Mesenchymal stem cell (in vitro differentiated cells and primary cell): ENCODE results near the gene EXOC3L1.

ENCODE experiments used
- DNase-seq: peaks from one replicate; pipeline ENCODE4 v3.0.0-alpha.2; 2013
- H2AFZ ChIP-seq: one replicate; pipeline ENCODE4 v1.6.1; 2013; ENCODE audit warnings: low read depth, mild to moderate bottlenecking, control low read depth, inconsistent platforms, low read length, moderate library complexity
- H2AK5ac ChIP-seq: 2 replicates; pipeline ENCODE4 v1.6.1; 2013; ENCODE audit warnings: low read length, moderate library complexity, mild to moderate bottlenecking, inconsistent platforms; ENCODE audit not compliant: severe bottlenecking
- H2BK120ac ChIP-seq: one replicate; pipeline ENCODE4 v1.6.1; 2013; ENCODE audit warnings: low read depth, mild to moderate bottlenecking, inconsistent platforms, low read length, moderate library complexity
- H2BK12ac ChIP-seq, 2 experiments: one replicate each; pipeline ENCODE4 v1.6.1; 2013; ENCODE audit warnings: inconsistent platforms in 2 of 2, low read length in 2 of 2, mild to moderate bottlenecking in 2 of 2, moderate library complexity in 2 of 2, control low read depth in 1 of 2
- H2BK15ac ChIP-seq: one replicate; pipeline ENCODE4 v1.6.1; 2013; ENCODE audit warnings: mild to moderate bottlenecking, low read depth, inconsistent platforms; ENCODE audit not compliant: poor library complexity, severe bottlenecking
- H2BK5ac ChIP-seq: 2 replicates; pipeline ENCODE4 v1.6.1; 2013; ENCODE audit warnings: low read depth, mild to moderate bottlenecking, low read length, control low read depth, inconsistent platforms; ENCODE audit not compliant: poor library complexity, severe bottlenecking
- H3K14ac ChIP-seq, 2 experiments: one replicate each; pipeline ENCODE4 v1.6.1; 2013; ENCODE audit warnings: inconsistent platforms in 2 of 2, low read length in 2 of 2, control low read depth in 1 of 2, mild to moderate bottlenecking in 1 of 2, moderate library complexity in 1 of 2
- H3K18ac ChIP-seq, 2 experiments: one replicate each; pipeline ENCODE4 v1.6.1; 2013; ENCODE audit warnings: inconsistent platforms in 2 of 2, low read length in 2 of 2, control low read depth in 1 of 2, low read depth in 1 of 2, mild to moderate bottlenecking in 1 of 2
- H3K23ac ChIP-seq, 2 experiments: one replicate each; pipeline ENCODE4 v1.6.1; 2013; ENCODE audit warnings: inconsistent platforms in 2 of 2, low read length in 2 of 2, mild to moderate bottlenecking in 2 of 2, moderate library complexity in 2 of 2, control low read depth in 1 of 2
- H3K27ac ChIP-seq: 2 replicates; pipeline ENCODE4 v1.5.1; 2013; ENCODE audit warnings: mild to moderate bottlenecking, moderate library complexity, low read length, control low read depth, inconsistent platforms; ENCODE audit not compliant: poor library complexity, severe bottlenecking
- H3K27me3 ChIP-seq, 2 experiments: 2 replicates each; pipeline versions ENCODE4 v1.6.1 to v1.7.0; 2013; ENCODE audit warnings: low read length in 2 of 2, mild to moderate bottlenecking in 2 of 2, moderate library complexity in 2 of 2, control low read depth in 1 of 2, inconsistent platforms in 1 of 2; ENCODE audit not compliant: control insufficient read depth in 1 of 2, insufficient read depth in 1 of 2
- H3K36me3 ChIP-seq, 2 experiments: 2 replicates each; pipeline versions ENCODE4 v1.6.1 to v1.7.0; 2013; ENCODE audit warnings: low read length in 2 of 2, control low read depth in 1 of 2, inconsistent platforms in 1 of 2, low read depth in 1 of 2, mild to moderate bottlenecking in 1 of 2; ENCODE audit not compliant: insufficient read depth in 2 of 2, control insufficient read depth in 1 of 2
- H3K4ac ChIP-seq, 2 experiments: one replicate each; pipeline ENCODE4 v1.6.1; 2013; ENCODE audit warnings: inconsistent platforms in 2 of 2, low read length in 2 of 2, mild to moderate bottlenecking in 2 of 2, moderate library complexity in 2 of 2, control low read depth in 1 of 2, low read depth in 1 of 2
- H3K4me1 ChIP-seq: 2 replicates; pipeline ENCODE4 v1.6.1; 2013; ENCODE audit warnings: low read depth, low read length, control low read depth; ENCODE audit not compliant: control insufficient read depth, insufficient read depth
- H3K4me2 ChIP-seq: 2 replicates; pipeline ENCODE4 v1.6.1; 2013; ENCODE audit warnings: low read length, mild to moderate bottlenecking, inconsistent platforms; ENCODE audit not compliant: poor library complexity, severe bottlenecking
- H3K4me3 ChIP-seq, 2 experiments: 2 replicates each; pipeline versions ENCODE4 v1.5.1 to v1.7.0; 2013; ENCODE audit warnings: low read length in 2 of 2, mild to moderate bottlenecking in 2 of 2, control low read depth in 1 of 2, low read depth in 1 of 2; ENCODE audit not compliant: insufficient read depth in 1 of 2
- H3K79me1 ChIP-seq: replicated peaks from 2 replicates; pipeline ENCODE4 v1.6.1; 2013; ENCODE audit warnings: mild to moderate bottlenecking, control low read depth, low read length, inconsistent platforms; ENCODE audit not compliant: poor library complexity, severe bottlenecking
- H3K9ac ChIP-seq: 2 replicates; pipeline ENCODE4 v1.7.0; 2013; ENCODE audit warnings: mild to moderate bottlenecking, low read length, moderate library complexity
- H3K9me3 ChIP-seq: 2 replicates; pipeline ENCODE4 v1.7.0; 2013; ENCODE audit warnings: mild to moderate bottlenecking, low read length; ENCODE audit not compliant: control insufficient read depth
- H4K8ac ChIP-seq: one replicate; pipeline ENCODE4 v1.6.1; 2013; ENCODE audit warnings: inconsistent platforms, mild to moderate bottlenecking, low read length, moderate library complexity
- H4K91ac ChIP-seq: one replicate; pipeline ENCODE4 v1.6.1; 2013; ENCODE audit warnings: mild to moderate bottlenecking, low read length, inconsistent platforms
- WGBS: methylation state at CpG from one replicate; pipeline ENCODE4 v1.1.7; 2013; ENCODE audit warnings: mixed read lengths; 5-methylcytosine and 5-hydroxymethylcytosine counted together

The EXOC3L1 gene

GRCh38 chr16:67206129-67206837, 16.3 kb upstream of the EXOC3L1 start:
- H3K79me1 ChIP-seq: peaks cover 1% of the 10 kb centered on the region
- no peak overlapping the region for H2BK5ac ChIP-seq
- DNase-seq: no peak
- no peak overlapping the region for H3K4me3 ChIP-seq
- no peak overlapping the region for H4K91ac ChIP-seq
- no peak overlapping the region for H2AK5ac ChIP-seq
- H2BK15ac ChIP-seq: no peak overlapping the region
- no peak overlapping the region for H2BK12ac ChIP-seq
- H3K4me2 ChIP-seq: no peak overlapping the region
- peaks cover 23% of the 10 kb centered on the region for H3K4me1 ChIP-seq
- H4K8ac ChIP-seq: no peak overlapping the region
- H3K27me3 ChIP-seq: no peaks in the 10 kb centered on the region
- no peak overlapping the region for H3K27ac ChIP-seq
- 97% methylated on average over 8 of the region's 8 CpGs for WGBS
- H3K36me3 ChIP-seq: peaks cover 16 to 50% of the 10 kb centered on the region in 2 experiments
- no peak overlapping the region for H2AFZ ChIP-seq
- no peaks in the 10 kb centered on the region for H3K9me3 ChIP-seq
- no peak overlapping the region for H3K4ac ChIP-seq
- H3K14ac ChIP-seq: no peak overlapping the region
- H3K18ac ChIP-seq: no peak overlapping the region
- no peak overlapping the region for H3K23ac ChIP-seq
- H2BK120ac ChIP-seq: no peak overlapping the region
- H3K9ac ChIP-seq: no peak overlapping the region

GRCh38 chr16:67204076-67204475, 14.1 kb upstream of the EXOC3L1 start:
- no peak overlapping the region for H3K4me2 ChIP-seq
- H2BK120ac ChIP-seq: no peak overlapping the region
- no peak overlapping the region for H3K18ac ChIP-seq
- H3K9ac ChIP-seq: no peak overlapping the region
- peaks cover 3 to 56% of the 10 kb centered on the region in 2 experiments for H3K36me3 ChIP-seq
- H3K4me1 ChIP-seq: peaks cover 25% of the 10 kb centered on the region
- H4K8ac ChIP-seq: no peak overlapping the region
- H2AFZ ChIP-seq: no peak overlapping the region
- H4K91ac ChIP-seq: no peak overlapping the region
- H2BK12ac ChIP-seq: no peak overlapping the region
- WGBS: 94% methylated on average over 4 of the region's 4 CpGs
- H2BK5ac ChIP-seq: no peak overlapping the region
- no peak overlapping the region for H3K23ac ChIP-seq
- no peaks in the 10 kb centered on the region for H3K9me3 ChIP-seq
- H3K14ac ChIP-seq: no peak overlapping the region
- H3K4ac ChIP-seq: no peak overlapping the region
- no peak overlapping the region for H2BK15ac ChIP-seq
- DNase-seq: no peak
- no peak overlapping the region for H2AK5ac ChIP-seq
- H3K79me1 ChIP-seq: peaks cover 7% of the 10 kb centered on the region
- no peak overlapping the region for H3K27ac ChIP-seq
- no peak overlapping the region for H3K4me3 ChIP-seq
- H3K27me3 ChIP-seq: no peaks in the 10 kb centered on the region

GRCh38 chr16:67202956-67203493, 13.1 kb upstream of the EXOC3L1 start:
- no peak overlapping the region for H3K4ac ChIP-seq
- H2BK5ac ChIP-seq: no peak overlapping the region
- WGBS: 95% methylated on average over 23 of the region's 23 CpGs

DNA sequence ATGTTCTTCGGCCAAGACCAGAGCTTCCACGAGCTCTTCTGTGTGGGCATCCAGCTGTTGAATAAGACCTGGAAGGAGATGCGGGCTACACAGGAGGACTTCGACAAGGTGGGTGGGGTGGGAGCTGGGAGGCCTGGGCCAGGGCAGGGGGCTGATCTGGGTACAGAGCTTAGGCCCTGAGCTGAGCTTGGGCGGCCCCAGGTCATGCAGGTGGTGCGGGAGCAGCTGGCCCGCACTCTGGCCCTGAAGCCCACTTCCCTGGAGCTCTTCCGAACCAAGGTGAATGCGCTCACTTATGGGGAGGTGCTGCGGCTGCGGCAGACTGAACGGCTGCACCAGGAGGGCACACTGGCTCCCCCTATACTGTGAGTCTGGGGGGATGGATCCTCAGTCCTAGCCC, 12.5 kb upstream of the EXOC3L1 start:
- H3K9ac ChIP-seq: no peak overlapping the region
- H3K4ac ChIP-seq: no peak overlapping the region
- H3K36me3 ChIP-seq: peaks cover 17 to 71% of the 10 kb centered on the region in 2 experiments
- no peak for DNase-seq
- peaks cover 26% of the 10 kb centered on the region for H3K4me1 ChIP-seq
- H3K14ac ChIP-seq: no peak overlapping the region
- 97% methylated on average over 12 of the region's 12 CpGs for WGBS
- H2BK12ac ChIP-seq: no peak overlapping the region
- no peaks in the 10 kb centered on the region for H3K9me3 ChIP-seq
- H2BK5ac ChIP-seq: no peak overlapping the region
- no peak overlapping the region for H2AFZ ChIP-seq
- H2BK120ac ChIP-seq: no peak overlapping the region
- H3K79me1 ChIP-seq: peaks cover 13% of the 10 kb centered on the region
- no peak overlapping the region for H3K27ac ChIP-seq
- no peaks in the 10 kb centered on the region for H3K27me3 ChIP-seq
- no peak overlapping the region for H4K91ac ChIP-seq
- no peak overlapping the region for H2BK15ac ChIP-seq
- H4K8ac ChIP-seq: no peak overlapping the region
- no peak overlapping the region for H3K4me3 ChIP-seq
- H2AK5ac ChIP-seq: no peak overlapping the region
- H3K18ac ChIP-seq: no peak overlapping the region
- H3K23ac ChIP-seq: no peak overlapping the region
- H3K4me2 ChIP-seq: no peak overlapping the region

More at GRCh38 chr16:67202956-67203493, 13.1 kb upstream of the EXOC3L1 start:
- Histone ChIP-seq H3K14ac (no peak overlapping the region), H3K9me3 (no peaks in the 10 kb centered on the region), H2BK120ac (no peak overlapping the region), H3K27ac (no peak overlapping the region), H4K91ac (no peak overlapping the region), H3K79me1 (peaks cover 9% of the 10 kb centered on the region), H2BK12ac (no peak overlapping the region), H3K36me3 (peaks cover 11 to 65% of the 10 kb centered on the region in 2 experiments), H3K23ac (no peak overlapping the region), H3K9ac (no peak overlapping the region), H3K4me3 (no peak overlapping the region), H3K18ac (no peak overlapping the region), H2AK5ac (no peak overlapping the region), H3K27me3 (no peaks in the 10 kb centered on the region), H3K4me1 (peaks cover 27% of the 10 kb centered on the region), H4K8ac (no peak overlapping the region), H2AFZ (no peak overlapping the region), H2BK15ac (no peak overlapping the region), H3K4me2 (no peak overlapping the region)
- DNase-seq: no peak
